Activated CD8-positive, alpha-beta memory T cell treated with anti-CD3 and anti-CD28 coated beads for 1 hour (primary cell): Measurements from ENCODE around the gene RASAL2.

Source experiments
- DNase-seq, 2 donors: peaks; one replicate each; pipeline ENCODE4 v3.0.0-alpha.2; 2020; ENCODE audit warnings: low read depth in 1 of 2; ENCODE audit errors: extremely low read depth in 1 of 2

Gene RASAL2

DNA sequence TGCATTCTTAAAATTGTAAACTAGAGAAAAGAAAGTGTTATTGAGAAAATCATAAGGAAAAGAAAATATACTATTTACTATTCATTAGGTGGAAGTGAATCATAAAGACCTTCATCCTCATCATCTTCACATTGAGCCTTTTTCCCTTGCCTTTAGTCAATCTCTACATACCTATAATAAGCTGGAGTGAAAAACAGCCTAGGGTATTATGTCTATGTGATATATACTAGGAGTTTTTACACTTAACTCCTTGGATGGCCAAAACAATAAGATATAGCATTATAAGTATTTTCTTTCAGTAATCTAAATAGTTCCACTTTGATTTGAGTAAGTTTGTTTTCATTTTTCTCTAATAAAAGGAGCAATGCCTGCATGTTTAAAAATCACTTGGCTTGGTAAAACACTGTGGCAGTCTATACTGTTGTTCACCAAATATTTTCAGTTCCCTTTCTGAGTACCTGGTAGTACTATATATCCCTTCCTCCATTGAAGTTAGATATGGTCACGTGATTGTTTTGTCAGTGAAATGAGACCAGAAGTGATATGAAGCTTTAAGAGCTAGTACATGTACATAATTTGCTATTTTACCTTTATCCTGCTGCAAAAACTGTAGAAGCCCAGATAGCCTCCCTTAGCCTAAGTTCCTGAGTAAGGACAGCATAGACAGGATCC, 324.5 kb downstream of the RASAL2 start:
- DNase-seq: no peak

DNA sequence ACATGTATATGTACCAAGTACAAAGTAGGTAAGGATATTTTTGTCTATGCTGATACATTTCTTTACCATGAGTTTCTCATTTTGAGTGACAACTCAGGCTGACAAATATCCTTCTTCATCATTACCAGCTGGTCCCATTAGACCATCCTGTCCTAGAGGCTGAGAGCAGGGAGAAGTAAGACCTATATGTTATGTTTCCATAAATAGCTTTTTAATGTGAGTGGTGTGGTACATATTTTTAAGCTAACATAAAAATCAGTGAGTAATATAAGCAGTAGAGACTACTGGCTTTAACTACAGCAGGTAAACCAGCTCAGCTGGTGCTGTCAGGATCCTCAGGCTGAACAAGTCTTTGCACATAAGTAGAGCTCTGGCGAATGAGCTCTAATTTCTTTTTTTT, 340.5 kb downstream of the RASAL2 start:
- DNase-seq: no peak

DNA sequence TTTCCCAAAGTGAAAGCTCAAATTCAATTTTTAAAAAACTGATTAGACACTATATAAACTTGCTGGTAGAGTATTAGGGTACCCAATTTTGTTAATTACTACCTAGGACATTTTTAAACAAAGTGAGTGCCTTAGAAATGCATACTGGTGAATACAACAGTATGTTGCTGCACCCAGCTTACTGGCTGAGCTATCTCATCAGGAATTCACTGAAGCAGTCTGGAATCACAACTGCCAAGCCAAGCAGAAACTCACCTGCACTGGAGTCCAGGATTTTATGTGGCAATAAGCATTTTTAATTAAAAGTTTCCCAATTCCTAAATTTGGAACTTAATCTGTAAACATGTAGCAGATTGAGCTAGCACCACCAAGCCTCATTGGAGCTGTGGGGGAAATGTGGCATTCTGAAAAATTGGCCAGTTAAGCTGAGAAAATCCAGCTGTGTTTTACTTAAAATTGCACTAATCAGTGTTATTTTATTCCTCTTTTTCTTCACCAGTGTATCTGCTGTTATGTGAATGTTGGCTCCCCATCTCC, 341.1 kb downstream of the RASAL2 start:
- DNase-seq: no peak

DNA sequence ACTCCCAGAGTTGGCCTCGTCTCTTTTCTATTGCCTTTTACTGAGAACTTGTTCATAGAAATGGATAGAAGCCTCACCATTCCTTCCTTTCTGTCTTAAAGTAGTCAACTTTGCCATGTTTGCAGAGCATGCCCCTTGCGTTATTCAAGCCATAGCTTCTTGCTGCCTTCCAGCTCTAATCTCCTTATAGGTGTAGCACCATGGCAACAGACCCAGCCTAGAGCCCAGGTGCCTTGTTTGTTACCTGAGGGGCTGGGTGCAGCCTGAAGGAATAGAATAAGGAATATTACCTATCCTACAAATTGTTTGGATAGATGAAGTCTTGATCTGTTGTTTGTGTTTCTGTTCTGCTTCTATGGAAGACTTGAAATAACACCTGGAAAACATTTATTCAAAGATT, 343.0 kb downstream of the RASAL2 start:
- no peak for DNase-seq

DNA sequence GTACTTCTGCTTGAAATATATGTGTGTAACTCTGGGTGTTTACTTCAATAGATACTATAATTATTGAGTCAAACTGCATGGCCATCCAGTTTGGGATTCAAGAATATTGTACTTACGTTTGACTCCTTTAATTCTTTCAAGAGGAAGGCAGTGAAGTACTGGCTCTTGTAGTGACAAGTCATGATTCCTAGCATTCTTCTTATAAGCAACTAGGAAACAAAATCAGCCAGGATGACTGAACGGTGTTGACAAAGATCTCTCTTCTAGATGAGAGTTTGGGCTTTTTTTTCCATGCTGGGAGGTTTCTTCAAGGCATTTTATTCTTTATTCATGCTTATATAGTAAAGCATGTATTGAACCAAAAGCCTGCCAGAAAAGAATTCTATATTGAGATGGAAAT, 344.5 kb downstream of the RASAL2 start:
- DNase-seq: no peak

DNA sequence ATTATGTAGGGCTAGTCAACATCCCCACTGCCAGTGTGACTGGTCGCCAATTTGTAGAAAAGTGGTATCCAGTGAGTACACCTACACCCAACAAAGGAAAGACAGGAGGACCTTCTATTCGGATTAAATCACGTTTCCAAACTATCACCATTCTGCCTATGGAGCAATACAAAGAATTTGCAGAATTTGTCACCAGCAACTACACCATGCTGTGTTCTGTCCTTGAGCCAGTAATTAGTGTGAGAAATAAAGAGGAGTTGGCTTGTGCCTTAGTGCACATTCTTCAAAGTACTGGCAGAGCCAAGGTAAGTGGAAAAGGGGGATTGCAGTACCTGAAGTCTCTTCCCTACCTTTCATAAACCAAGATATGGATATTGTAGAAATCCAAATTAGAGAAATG, 349.0 kb downstream of the RASAL2 start:
- DNase-seq: no peak

DNA sequence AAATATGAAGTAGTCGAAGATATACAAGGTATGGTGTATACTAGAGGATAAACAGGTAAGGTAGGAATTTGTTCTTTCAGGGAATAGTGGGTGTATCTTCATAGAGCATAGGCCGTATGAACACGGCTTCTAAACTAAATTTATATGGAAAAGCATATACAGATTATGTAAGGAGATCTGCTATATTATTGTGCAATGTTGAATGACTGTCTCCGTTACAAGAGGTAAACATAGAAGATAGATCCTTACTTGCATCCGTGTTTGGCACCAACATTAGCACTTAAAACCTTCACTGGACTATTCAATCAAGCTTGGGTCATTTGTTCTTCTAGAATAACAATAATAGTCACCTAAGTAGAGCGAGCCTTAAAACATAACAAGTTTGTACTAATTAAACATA, 357.0 kb downstream of the RASAL2 start:
- no peak for DNase-seq

DNA sequence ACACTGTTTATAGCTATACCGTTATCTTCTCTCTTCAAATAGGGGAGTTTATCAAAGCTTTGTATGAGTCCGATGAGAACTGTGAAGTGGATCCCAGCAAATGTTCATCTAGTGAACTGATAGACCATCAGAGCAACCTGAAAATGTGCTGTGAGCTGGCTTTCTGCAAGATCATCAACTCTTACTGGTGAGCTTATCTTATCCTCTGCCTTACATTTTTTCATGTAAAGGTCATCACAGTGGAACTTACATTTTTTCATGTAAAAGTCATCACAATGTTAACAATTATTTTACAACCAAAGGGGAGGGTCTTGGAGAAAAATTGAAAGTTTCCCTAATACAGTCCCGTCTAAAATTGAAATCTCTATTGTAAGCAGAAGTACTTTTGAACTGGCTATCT, 357.6 kb downstream of the RASAL2 start:
- no peak for DNase-seq

DNA sequence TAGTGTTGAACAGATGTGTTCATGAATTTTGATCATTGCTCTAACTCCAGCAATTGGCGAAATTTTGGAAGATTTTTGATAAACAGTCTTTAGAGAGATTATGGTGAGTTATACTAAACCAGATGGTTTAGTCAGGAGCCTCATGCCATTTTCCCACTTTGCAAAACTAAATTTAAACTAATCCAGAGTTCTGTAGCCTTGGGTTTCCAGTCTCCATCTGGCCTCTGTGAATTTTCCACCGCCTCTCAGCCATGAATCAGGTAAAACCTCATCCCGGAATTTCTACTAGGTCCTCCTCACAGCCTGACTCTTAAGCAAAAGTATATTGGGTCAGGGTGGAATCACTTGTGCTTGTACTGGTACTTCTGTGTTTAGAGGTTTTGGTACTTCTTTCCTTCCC, 358.1 kb downstream of the RASAL2 start:
- no peak for DNase-seq

DNA sequence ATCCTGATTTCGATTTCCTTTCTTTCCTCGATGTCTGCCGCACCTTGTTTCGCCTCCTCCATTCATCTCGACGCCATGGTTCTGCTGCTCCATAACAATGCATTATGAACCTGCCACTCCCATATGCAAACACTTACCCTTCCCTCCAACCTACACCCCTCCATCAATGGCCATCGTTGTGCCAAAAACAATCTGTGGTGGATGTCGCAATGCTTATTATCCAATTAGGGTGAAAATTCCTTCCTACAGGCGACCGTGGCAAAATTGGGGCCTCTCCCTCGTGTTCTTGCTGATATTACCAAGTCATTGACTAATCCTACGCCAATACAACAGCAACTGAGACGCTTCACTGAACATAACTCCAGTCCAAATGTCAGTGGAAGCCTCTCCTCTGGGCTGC, 362.6 kb downstream of the RASAL2 start:
- DNase-seq: no peak

DNA sequence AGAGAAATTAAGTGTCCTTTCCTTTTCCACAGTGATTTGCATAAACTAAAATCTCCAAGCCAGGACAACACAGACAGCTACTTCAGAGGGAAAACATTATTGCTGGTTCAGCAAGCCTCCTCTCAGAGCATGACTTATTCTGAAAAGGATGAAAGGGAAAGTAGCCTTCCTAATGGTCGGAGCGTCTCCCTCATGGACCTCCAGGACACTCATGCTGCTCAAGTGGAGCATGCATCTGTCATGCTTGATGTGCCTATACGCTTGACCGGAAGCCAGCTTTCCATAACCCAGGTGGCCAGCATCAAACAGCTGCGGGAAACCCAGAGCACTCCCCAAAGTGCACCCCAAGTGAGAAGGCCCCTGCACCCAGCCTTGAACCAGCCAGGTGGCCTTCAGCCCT, 363.7 kb downstream of the RASAL2 start:
- no peak for DNase-seq

DNA sequence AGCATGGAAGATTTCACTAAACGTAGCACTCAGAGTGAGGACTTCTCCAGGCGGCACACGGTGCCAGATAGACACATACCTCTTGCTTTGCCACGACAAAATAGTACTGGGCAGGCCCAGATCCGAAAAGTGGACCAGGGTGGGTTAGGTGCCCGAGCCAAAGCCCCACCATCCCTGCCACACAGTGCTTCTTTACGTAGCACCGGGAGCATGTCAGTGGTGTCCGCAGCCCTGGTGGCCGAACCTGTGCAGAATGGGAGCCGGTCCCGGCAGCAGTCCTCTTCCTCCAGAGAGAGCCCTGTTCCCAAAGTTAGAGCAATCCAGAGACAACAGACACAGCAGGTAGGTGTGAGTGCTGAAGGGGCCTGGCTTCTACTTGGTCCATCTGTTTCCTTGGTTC, 364.3 kb downstream of the RASAL2 start:
- no peak for DNase-seq

DNA sequence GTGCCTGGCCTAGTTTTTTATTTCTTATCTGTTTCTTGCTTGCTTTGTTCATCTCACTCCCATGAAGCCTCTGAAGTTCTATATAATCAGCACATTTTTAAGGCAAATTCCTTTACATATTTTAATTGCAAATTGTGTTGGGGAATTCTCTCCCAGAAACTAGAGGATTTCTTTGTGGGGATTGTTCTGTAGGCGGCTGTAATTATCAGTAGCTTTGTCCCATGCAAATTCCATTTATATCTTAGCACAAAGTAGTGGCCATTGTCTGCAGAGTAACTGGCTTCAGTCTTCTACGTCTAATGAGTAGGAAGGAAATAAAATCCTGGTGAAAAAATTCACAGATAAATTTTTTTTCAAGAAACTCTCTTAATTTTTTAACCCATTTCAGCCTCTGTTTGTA, 367.2 kb downstream of the RASAL2 start:
- DNase-seq: no peak

DNA sequence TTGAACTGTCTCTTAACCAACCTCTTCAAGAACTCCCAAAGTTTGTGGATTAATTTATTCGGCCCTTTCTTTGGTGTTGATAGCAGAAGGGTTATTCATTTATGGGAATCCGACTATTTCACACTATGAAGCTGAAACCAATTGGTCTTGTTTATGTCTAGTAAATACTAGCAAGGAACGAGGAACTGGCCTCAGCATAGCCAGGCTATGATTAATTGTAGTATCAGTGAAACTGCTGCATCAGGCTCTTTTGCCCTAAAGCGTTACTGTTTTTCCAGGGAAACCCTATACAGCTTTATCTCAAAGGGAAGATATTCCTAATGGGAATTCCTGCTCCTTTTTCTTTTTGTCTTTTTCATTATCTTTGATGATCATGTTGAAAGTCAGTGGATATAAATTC, 367.8 kb downstream of the RASAL2 start:
- no peak for DNase-seq

DNA sequence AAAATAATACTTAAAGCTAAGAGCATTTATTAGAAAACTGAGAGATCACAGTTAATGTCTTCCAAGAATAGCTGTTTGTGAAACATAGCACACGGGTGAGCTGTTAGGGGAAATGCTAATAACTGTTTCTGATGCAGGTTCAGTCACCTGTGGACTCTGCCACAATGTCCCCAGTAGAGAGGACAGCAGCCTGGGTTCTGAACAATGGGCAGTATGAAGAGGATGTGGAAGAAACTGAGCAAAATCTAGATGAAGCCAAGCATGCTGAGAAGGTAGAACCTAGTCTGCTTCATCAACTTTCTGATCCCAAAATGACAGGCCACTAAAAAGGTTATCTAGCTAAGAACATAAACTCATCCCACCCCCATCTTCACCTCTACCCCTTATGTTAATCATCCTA, 370.2 kb downstream of the RASAL2 start:
- no peak for DNase-seq

DNA sequence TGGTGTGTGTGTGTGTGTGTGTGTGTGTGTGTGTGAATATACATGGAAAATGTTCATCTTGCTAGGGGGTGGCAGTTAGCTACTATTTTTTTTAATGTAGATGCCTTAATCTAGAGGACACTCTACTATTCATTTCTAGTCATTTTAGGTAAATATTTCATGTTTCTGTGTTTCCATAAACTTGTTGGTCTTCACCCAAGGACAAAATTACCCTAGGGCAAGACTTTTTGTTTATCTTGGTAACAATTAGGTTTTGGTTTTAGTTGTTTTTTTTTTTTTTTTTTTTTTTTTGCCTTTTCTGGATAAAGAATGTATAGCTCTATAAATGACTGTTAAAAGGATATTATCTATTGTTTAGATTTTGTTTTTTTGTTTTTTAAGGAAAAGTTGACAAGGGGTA, 370.7 kb downstream of the RASAL2 start:
- DNase-seq: no peak

DNA sequence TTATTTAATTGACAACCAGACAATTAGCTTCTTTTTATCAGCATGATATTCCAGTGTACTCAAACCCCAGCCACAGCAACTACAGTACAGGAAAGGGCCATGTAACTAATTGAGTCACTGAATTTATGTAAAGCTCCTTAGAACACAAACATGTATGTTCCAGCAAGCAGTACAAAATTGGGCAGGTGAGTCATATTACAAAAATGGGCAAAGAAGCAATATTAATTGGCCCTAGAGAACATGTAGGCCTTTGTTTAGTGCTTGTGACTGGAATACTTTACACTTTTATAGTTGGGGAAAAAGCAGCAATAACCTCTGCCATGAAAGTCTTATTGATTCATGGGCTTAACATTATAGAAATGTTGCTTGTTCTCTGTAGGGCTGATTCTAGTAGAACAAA, 371.1 kb downstream of the RASAL2 start:
- no peak for DNase-seq

DNA sequence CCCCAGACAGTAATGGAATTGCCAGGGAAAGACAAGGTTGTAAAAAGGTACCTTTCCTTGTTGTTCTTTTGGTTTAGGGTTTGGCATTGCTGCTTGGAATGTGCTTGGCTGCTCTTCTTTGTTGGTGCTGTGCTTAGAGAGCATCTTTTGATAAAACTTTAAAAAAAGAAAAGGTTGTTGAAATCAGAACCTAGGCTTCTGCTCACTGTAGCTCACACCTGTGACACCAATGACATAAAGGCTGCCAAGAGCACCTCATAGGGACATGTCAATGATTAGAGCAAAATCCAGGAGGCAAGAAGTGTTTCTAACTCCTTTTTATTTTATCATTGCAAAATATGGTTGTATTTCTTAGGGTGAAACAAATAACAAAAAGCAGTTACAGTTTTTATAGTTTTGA, 373.9 kb downstream of the RASAL2 start:
- DNase-seq: no peak

DNA sequence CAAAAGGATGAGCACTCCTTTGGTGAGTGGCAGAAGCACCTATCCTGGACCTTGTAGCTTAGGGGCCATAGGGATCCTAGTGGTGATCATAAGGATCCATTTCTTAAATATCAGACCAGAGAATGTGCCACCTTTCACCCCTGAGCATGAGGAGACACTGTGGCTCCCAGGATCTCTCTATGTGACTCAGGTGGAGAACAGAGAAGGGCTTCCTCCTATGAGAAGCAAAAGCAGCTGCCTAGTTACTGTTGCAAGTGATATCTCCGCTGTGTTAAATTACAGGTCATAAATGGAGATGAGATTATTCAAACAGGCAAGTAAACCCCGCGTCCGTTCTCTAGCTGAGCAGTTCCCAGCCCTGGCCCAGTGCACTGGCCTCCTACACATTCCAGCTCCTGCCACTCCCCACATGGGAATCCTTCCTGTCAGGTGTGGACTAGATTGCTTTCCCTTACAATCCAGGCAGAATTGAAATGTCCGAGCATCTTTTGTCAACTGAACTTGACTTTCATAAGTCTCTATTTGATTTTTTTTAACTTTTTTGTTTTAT, 376.6 kb downstream of the RASAL2 start:
- DNase-seq: no peak

DNA sequence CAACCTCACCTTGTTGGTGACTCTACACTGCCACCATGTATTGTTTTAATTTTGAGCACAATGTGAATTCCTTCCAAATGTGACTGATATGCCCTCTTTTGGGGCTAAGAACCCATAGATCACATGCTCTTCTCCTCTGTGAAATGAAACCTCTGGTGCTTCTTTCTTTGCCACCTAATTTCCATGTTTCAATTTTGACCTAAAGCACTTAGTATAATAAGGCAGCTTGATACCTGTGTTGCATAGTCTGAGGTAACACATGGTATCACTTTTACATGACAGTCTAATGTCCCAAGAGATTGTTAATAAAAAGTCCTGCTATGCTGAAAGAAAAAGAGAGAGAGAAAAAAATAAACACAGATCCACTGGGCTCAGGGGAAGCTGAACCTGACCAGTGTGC, 378.6 kb downstream of the RASAL2 start:
- DNase-seq: no peak

DNA sequence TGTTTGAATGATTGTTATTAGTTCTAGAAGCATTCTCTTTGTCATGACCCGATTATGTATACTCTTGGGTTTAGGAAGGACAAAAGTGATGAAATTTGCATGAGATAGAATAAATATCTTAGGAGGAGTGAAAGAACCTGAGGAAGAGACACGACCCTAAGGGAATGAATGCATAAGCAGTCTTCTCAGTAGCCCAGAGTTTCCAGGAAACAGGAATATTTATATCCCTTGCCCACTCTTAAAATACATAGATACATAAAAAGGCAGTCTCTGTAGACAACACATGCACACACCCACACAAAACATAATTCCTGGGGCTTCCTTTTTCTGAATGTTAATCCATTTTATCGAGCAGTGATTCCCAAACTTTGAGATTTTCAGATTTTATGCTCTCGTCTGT, 383.5 kb downstream of the RASAL2 start:
- no peak for DNase-seq

DNA sequence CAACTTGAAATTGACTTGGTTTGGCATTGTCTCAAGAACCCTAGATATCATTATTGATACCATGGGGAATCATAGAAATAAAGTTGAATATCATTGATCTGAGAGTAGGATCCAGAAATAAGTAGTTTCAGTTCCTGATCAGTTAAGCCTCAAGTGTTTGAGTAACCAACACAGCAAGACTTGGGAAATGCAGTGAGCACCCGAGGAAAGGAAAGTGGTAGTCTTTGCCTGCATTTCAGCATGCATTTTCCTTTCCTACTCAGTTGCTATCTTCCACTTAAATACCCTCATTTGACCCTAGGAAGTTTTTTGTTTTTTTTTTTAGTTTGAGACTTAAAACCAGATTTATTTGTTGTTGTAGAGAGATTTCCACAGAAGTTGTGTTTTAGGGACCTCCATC, 383.9 kb downstream of the RASAL2 start:
- no peak for DNase-seq
